Activated gamma-delta T cell treated with anti-CD3 and anti-CD28 coated beads, Interleukin-2, amount 50 U/mL, for 16 hours (primary cell): Measurements from ENCODE around the gene GPBAR1.
A peak's percentile ranks its signal among the peaks of the same experiment; 100 is the strongest.

Experiments used
- DNase-seq: peaks from one replicate; pipeline ENCODE4 v3.0.0-alpha.2; 2020; ENCODE audit warnings: low read depth

The GPBAR1 gene

GRCh38 chr2:218286570-218287459 lies 26.0 kb downstream of the GPBAR1 start:
- DNase-seq = peak; percentile 71

GRCh38 chr2:218289639-218290315 lies 29.0 kb downstream of the GPBAR1 start:
- DNase-seq = no peak

GRCh38 chr2:218290316-218291261 lies 29.8 kb downstream of the GPBAR1 start:
- DNase-seq = no peak

GRCh38 chr2:218291318-218292047 lies 30.7 kb downstream of the GPBAR1 start:
- DNase-seq = no peak

GRCh38 chr2:218292048-218293014 lies 31.5 kb downstream of the GPBAR1 start, which contains the start of gene TMBIM1:
TSS of gene TMBIM1 (minus strand) at chr2:218292503. CDS start at chr2:218282141, 10,362 bp downstream.
- peak; percentile 64 for DNase-seq

GRCh38 chr2:218293715-218294429 lies 33.1 kb downstream of the GPBAR1 start:
- no peak for DNase-seq

GRCh38 chr2:218294430-218295022 lies 33.7 kb downstream of the GPBAR1 start:
- DNase-seq = no peak

- no peak for DNase-seq
Measured at GRCh38 chr2:218295029-218295428, 34.2 kb downstream of the GPBAR1 start.

- DNase-seq = no peak
Measured at GRCh38 chr2:218296200-218296599, 35.4 kb downstream of the GPBAR1 start.

- DNase-seq = no peak
Measured at GRCh38 chr2:218296847-218297246, 36.0 kb downstream of the GPBAR1 start.

- DNase-seq = no peak
Measured at GRCh38 chr2:218298314-218298875, 37.6 kb downstream of the GPBAR1 start.

- DNase-seq = no peak
Measured at GRCh38 chr2:218300141-218300540, 39.3 kb downstream of the GPBAR1 start.

GRCh38 chr2:218301176-218301819 lies 40.5 kb downstream of the GPBAR1 start:
- peak; percentile 85 for DNase-seq

GRCh38 chr2:218305383-218305782 lies 44.6 kb downstream of the GPBAR1 start:
- no peak for DNase-seq

- no peak for DNase-seq
Measured at GRCh38 chr2:218306184-218306920, 45.5 kb downstream of the GPBAR1 start.

- DNase-seq = no peak
Measured at GRCh38 chr2:218307415-218308090, 46.7 kb downstream of the GPBAR1 start.
